Activated CD8-positive, alpha-beta T cell treated with anti-CD3 and anti-CD28 coated beads, Interleukin-2, amount 10 ng/mL, durations not matched to agents 7 days and 5 days (primary cell): ENCODE results near the gene ZNF567. TPM values are rescaled to one million over a fixed set of nuclear protein-coding genes. Genes with fewer than 3 reads are reported as not detected.
A peak's percentile ranks its signal among the peaks of the same experiment; 100 is the strongest.
"Not testable (repeated sequence)": the region's sequence is repeated elsewhere in the genome, so short reads cannot be mapped to it uniquely, and the experiment has no call there.

Experiments
- ATAC-seq: fragments of 150-1000 bp; cut with Tn5 transposase; one replicate; pipeline ENCODE4 v1.10.0; 2021; ENCODE audit warnings: moderate library complexity
- CTCF ChIA-PET: fragments of 350-600 bp; sonication (Branson Sonifier 250); formaldehyde crosslinking; loops from one replicate; lab custom pipeline; 2021; ENCODE audit warnings: antibody characterized with exemption; lab: Charles Lee
- POLR2A ChIA-PET: fragments of 350-600 bp; sonication (Branson Sonifier 250); formaldehyde crosslinking; loops from one replicate; lab custom pipeline; 2021; ENCODE audit warnings: antibody characterized with exemption; lab: Charles Lee
- DNase-seq: peaks from one replicate; pipeline ENCODE4 v3.0.0-alpha.2; 2020
- H3K27ac Mint-ChIP-seq: one replicate; pipeline ENCODE4 v1.8.0; 2021; ENCODE audit warnings: mild to moderate bottlenecking, mixed read lengths
- H3K27me3 Mint-ChIP-seq: one replicate; pipeline ENCODE4 v1.8.0; 2021; ENCODE audit warnings: low read depth, mixed read lengths
- H3K36me3 Mint-ChIP-seq: one replicate; pipeline ENCODE4 v1.8.0; 2021; ENCODE audit warnings: low read depth, mixed read lengths
- H3K4me1 Mint-ChIP-seq: one replicate; pipeline ENCODE4 v1.8.0; 2021; ENCODE audit warnings: low read depth, mixed read lengths
- H3K4me3 Mint-ChIP-seq: one replicate; pipeline ENCODE4 v1.8.0; 2021; ENCODE audit warnings: mild to moderate bottlenecking, mixed read lengths
- H3K9me3 Mint-ChIP-seq: one replicate; pipeline ENCODE4 v1.8.0; 2022; ENCODE audit warnings: mixed read lengths; ENCODE audit not compliant: insufficient read depth
- total RNA-seq, 2 experiments: library from RNA; stranded (reverse); gene quantifications; one replicate each; pipeline ENCODE4 v1.2.3, GENCODE V29; 2021

ZNF567 gene
- total RNA-seq, 2 experiments from 2014 or later: 10.1 to 12.5 TPM

DNA sequence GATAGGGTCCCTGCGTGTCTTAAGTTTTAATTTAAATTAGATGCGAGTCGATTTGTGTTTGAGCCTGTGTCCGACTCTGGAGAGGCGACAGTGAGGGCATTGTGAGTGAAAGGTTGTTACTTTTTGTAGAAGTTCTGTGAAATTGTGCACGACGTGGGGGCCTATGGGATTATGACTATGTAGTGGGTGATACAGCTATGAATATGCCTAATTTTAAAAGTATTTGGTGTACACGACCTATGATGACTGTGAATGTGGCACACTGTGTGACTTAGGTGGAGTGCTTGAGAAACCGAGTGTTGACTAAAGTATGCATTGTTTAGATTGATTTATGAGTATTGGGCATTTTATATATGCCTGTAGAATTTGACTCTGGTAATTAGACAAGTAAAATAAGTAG lies 646 bp downstream of the ZNF567 start:
- CTCF ChIA-PET: no interaction called here
- Mint-ChIP-seq H3K9me3 (peaks cover 31% of the 10 kb centered on the region), H3K27ac (peak overlapping the region; percentile 98), H3K36me3 (peaks cover 73% of the 10 kb centered on the region), H3K4me3 (peak overlapping the region; percentile 98), H3K27me3 (no peaks in the 10 kb centered on the region), H3K4me1 (peaks cover 26% of the 10 kb centered on the region)
- ATAC-seq: no peak
- POLR2A ChIA-PET: interaction anchor here (0.9 to 1.0 kb wide), 2 partner anchors 159 to 819 kb away, joined by 4 read pairs; partner anchors contain the start of gene ZNF793
- DNase-seq: no peak

DNA sequence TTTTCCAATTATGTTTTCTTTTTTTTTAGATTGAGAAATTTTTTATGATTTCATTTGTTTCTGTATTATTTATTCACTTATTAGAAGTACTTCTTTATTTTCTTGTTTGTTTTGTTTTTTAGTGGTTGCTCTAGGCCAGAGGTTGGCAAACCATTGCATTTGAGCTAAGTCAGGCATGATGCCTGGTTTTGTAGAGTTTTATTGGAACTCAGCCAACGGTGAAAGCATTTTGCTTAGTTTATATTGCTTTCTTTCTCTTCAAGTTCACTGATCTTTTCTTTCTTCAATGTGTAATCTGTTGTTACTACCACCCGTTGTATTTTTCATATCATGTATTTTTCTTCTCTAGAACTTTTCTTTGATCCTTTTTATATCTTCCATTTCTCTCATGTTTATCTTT lies 19.7 kb downstream of the ZNF567 start:
- ATAC-seq (no peak), DNase-seq (no peak)
- Mint-ChIP-seq H3K27ac (no peak overlapping the region), H3K4me1 (peaks cover 2% of the 10 kb centered on the region), H3K9me3 (peaks cover 58% of the 10 kb centered on the region), H3K27me3 (no peaks in the 10 kb centered on the region), H3K4me3 (no peak overlapping the region), H3K36me3 (peaks cover 82% of the 10 kb centered on the region)
- CTCF ChIA-PET: no interaction called here
- POLR2A ChIA-PET: no interaction called here

DNA sequence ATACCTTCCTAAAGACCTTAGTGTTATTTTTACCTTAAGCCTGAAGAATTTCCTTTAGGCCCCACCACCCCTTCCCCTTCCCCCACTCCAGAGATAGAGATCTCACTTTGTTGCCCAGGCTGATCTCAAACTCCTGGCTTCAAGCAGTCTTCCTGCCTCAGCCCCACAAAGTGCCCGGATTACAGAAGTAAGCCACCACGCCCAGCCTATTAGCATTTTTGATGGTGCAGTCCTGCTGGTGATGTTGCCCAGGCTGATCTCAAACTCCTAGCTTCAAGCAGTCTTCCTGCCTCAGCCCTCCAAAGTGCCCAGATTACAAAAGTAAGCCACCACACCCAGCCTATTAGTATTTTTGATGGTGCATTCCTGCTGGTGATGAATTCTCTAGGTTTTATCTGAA lies 22.0 kb downstream of the ZNF567 start:
- no peak overlapping the region for H3K4me3 Mint-ChIP-seq
- no peak for ATAC-seq

DNA sequence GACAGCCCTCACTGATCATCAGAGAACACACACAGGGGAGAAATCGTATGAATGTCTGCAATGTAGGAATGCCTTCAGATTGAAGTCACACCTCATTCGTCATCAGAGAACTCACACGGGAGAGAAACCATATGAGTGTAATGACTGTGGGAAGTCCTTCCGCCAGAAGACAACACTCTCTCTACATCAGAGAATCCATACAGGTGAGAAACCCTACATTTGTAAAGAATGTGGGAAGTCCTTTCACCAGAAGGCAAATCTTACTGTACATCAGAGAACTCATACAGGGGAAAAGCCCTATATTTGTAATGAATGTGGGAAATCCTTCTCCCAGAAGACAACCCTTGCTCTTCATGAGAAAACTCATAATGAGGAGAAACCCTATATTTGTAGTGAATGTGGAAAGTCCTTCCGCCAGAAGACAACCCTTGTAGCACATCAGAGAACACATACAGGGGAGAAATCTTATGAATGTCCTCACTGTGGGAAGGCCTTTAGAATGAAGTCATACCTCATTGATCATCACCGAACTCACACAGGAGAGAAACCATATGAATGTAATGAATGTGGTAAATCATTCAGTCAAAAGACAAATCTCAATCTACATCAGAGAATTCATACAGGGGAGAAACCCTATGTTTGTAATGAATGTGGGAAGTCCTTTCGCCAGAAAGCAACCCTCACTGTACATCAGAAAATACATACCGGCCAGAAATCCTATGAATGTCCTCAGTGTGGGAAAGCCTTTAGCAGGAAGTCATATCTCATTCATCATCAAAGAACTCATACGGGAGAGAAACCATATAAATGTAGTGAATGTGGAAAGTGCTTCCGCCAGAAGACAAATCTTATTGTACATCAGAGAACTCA lies 32.5 kb downstream of the ZNF567 start:
- H3K36me3 Mint-ChIP-seq: peaks cover 64% of the 10 kb centered on the region
- DNase-seq: no peak
- H3K9me3 Mint-ChIP-seq: peaks cover 53% of the 10 kb centered on the region
- POLR2A ChIA-PET: no interaction called here
- no peak overlapping the region for H3K27ac Mint-ChIP-seq
- H3K4me3 Mint-ChIP-seq: no peak overlapping the region
- ATAC-seq: no peak
- H3K27me3 Mint-ChIP-seq: no peaks in the 10 kb centered on the region
- H3K4me1 Mint-ChIP-seq: no peaks in the 10 kb centered on the region
- CTCF ChIA-PET: no interaction called here

More for the DNA sequence above, 22.0 kb downstream of the ZNF567 start:
- Mint-ChIP-seq H3K27me3 (no peaks in the 10 kb centered on the region), H3K27ac (no peak overlapping the region), H3K9me3 (peaks cover 65% of the 10 kb centered on the region), H3K4me1 (peaks cover 2% of the 10 kb centered on the region), H3K36me3 (peaks cover 92% of the 10 kb centered on the region)
- DNase-seq: no peak
- ChIA-PET CTCF (no interaction called here), POLR2A (no interaction called here)

DNA sequence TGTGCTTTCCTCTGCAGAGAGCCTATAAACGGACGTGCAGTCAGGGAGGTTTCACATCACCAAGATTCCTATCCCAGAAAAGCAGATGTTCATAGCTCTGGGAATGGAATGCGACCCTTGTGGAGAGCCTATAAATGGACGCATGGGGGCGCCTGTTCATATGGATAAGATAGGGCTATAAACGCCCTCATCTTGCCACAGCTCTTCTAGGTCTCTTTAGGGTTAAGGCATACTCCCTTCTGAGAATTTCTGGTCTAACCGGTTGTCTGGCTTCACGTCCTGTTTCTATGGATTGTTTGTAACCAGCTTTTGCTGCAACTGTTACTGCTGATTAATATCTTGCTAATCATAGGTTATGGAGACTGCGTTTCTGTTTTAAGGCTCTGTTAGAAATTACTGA lies 48.8 kb downstream of the ZNF567 start:
- H3K4me1 Mint-ChIP-seq, H3K27me3 Mint-ChIP-seq, ATAC-seq, DNase-seq, H3K27ac Mint-ChIP-seq, CTCF ChIA-PET, H3K4me3 Mint-ChIP-seq: not testable (repeated sequence)
- Mint-ChIP-seq H3K9me3 (peaks cover 66% of the 10 kb centered on the region), H3K36me3 (peaks cover 43% of the 10 kb centered on the region)
- POLR2A ChIA-PET: interaction anchor here (0.8 kb wide), 1 partner anchor 291 kb away, joined by 3 read pairs; no protein-coding TSS in a partner anchor

DNA sequence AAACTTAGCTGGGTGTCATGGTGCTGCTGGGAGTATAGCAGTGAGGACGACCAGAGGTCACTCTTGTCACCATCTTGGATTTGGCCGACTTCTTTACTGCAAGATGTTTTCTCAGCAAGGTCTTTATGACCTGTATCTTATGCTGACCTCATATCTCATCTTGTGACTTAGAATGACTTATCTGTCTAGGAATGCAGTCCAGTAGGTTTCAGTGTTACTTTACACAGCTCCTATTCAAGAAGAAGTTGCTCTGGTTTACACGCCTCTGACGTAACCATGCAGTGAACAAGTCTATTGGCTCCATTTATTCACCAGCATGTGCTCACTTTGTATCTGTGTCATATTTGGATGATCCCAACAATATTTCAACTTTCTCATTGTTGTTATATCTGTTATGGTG lies 58.5 kb downstream of the ZNF567 start:
- no peak for DNase-seq
- Mint-ChIP-seq H3K4me3 (no peak overlapping the region), H3K27me3 (no peaks in the 10 kb centered on the region), H3K4me1 (no peaks in the 10 kb centered on the region), H3K36me3 (peaks cover 73% of the 10 kb centered on the region), H3K27ac (no peak overlapping the region), H3K9me3 (peaks cover 66% of the 10 kb centered on the region)
- POLR2A ChIA-PET: no interaction called here
- no peak for ATAC-seq
- CTCF ChIA-PET: no interaction called here

DNA sequence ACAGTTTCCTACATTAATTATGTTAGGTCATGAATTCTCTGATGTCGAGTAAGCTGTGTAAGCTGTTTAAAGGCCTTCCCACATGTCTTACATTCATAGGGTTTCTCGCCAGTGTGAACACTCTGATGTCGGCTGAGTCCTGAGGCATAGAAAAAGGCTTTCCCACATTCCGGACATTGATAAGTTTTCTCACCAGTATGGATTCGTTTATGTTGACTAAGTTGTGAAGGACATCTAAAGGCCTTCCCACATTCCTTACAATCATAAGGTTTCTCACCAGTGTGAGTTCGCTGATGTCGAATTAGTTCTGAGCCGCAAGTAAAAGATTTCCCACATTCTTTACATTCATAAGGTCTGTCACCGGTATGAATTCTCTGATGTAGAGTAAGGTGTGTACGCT lies 60.3 kb downstream of the ZNF567 start:
- Mint-ChIP-seq H3K4me1 (no peaks in the 10 kb centered on the region), H3K27me3 (no peaks in the 10 kb centered on the region), H3K27ac (no peak overlapping the region), H3K36me3 (peaks cover 85% of the 10 kb centered on the region), H3K9me3 (peaks cover 68% of the 10 kb centered on the region), H3K4me3 (no peak overlapping the region)
- CTCF ChIA-PET: no interaction called here
- DNase-seq (no peak), ATAC-seq (no peak)
- POLR2A ChIA-PET: interaction anchor here (0.7 kb wide), 1 partner anchor 27 kb away, joined by 3 read pairs; no protein-coding TSS in a partner anchor

DNA sequence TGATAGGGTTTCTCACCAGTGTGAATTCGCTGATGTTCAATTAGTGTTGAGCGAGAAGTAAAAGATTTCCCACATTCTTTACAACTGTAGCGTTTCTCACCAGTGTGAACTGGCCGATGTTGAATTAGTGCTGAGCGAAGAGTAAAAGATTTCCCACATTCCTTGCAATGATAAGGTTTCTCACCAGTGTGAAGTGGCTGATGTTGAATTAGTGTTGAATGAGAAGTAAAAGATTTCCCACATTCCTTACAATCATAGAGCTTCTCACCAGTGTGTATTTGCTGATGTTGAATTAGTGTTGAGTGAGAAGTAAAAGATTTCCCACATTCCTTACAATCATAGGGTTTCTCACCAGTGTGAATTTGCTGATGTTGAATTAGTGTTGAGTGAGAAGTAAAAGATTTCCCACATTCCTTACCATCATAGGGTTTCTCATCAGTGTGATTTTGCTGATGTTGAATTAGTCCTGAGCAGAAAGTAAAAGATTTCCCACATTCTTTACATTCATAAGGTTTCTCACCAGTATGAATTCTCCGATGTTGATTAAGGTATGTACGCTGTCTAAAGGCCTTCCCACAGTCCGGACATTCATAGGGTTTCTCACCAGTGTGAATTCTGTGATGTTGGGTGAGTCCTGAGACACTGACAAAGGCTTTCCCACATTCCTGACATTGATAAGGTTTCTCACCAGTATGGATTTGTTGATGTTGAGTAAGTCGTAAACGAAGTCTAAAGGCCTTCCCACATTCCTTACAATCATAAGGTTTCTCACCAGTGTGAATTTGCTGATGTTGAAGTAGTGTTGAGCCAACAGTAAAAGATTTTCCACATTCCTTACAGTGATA lies 61.2 kb downstream of the ZNF567 start:
- CTCF ChIA-PET: no interaction called here
- no peak overlapping the region for H3K4me3 Mint-ChIP-seq
- no peak for ATAC-seq
- POLR2A ChIA-PET: no interaction called here
- H3K4me1 Mint-ChIP-seq: no peaks in the 10 kb centered on the region
- no peaks in the 10 kb centered on the region for H3K27me3 Mint-ChIP-seq
- H3K9me3 Mint-ChIP-seq: peaks cover 65% of the 10 kb centered on the region
- H3K36me3 Mint-ChIP-seq: peaks cover 88% of the 10 kb centered on the region
- no peak overlapping the region for H3K27ac Mint-ChIP-seq
- DNase-seq: no peak

DNA sequence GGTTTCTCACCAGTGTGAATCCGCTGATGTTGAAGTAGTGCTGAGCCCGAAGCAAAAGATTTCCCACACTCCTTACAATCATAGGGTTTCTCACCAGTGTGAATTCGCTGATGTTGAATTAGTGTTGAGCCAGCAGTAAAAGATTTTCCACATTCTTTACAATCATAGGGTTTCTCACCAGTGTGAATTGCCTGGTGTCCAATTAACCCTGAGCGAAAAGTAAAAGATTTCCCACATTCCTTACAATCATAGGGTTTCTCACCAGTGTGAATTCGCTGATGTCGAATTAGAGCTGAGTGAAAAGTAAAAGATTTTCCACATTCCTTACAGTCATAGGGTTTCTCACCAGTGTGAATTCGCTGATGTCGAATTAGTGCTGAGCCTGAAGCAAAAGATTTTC lies 62.2 kb downstream of the ZNF567 start:
- H3K27me3 Mint-ChIP-seq, H3K27ac Mint-ChIP-seq, DNase-seq, H3K4me3 Mint-ChIP-seq, CTCF ChIA-PET, H3K4me1 Mint-ChIP-seq, ATAC-seq: not testable (repeated sequence)
- POLR2A ChIA-PET: interaction anchor here (0.7 kb wide), 1 partner anchor 23 kb away, joined by 3 read pairs; the partner anchor contains the start of gene ZNF850
- H3K36me3 Mint-ChIP-seq: peaks cover 92% of the 10 kb centered on the region
- peaks cover 70% of the 10 kb centered on the region for H3K9me3 Mint-ChIP-seq

DNA sequence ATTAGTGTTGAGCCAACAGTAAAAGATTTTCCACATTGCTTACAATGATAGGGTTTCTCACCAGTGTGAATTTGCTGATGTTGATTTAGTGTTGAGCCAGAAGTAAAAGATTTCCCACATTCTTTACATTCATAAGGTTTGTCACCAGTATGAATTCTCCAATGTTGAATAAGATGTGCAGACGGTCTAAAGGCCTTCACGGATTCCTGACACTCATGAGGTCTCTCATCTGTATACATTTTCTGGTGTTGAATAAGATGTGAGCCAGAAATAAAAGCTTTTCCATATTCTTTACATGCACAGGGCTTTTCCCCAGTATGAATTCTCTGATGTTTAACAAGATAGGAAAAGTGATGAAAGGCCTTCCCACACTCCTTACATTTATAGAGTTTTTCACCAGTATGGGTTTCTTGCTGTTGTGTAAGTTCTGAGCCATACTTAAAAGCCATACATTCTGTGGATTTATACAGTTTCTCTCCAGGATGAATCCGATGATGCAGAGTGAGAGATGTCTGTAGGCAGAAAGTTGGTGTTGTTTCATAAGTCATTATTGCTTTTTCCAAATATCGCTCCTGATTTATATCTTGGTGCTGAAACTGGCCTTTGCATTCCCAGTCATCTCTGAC lies 62.8 kb downstream of the ZNF567 start:
- H3K9me3 Mint-ChIP-seq: peaks cover 67% of the 10 kb centered on the region

More for the DNA sequence above, 62.8 kb downstream of the ZNF567 start:
- H3K4me1 Mint-ChIP-seq: no peaks in the 10 kb centered on the region
- no peaks in the 10 kb centered on the region for H3K27me3 Mint-ChIP-seq
- ChIA-PET POLR2A (interaction anchor here (0.7 kb wide), 1 partner anchor 23 kb away, joined by 3 read pairs; the partner anchor contains the start of gene ZNF850), CTCF (no interaction called here)
- ATAC-seq (no peak), DNase-seq (no peak)
- no peak overlapping the region for H3K4me3 Mint-ChIP-seq
- H3K36me3 Mint-ChIP-seq: peaks cover 93% of the 10 kb centered on the region
- no peak overlapping the region for H3K27ac Mint-ChIP-seq
